GM21423 (cell line): ENCODE measurements around the gene PFKFB2.

Source experiments
- ATAC-seq: cut with Tn5 transposase; IDR thresholded peaks from one replicate; pipeline ENCODE4 v1.9.1; 2021; ENCODE audit warnings: mild to moderate bottlenecking, moderate library complexity; ENCODE audit not compliant: unreplicated experiment

Gene PFKFB2

DNA sequence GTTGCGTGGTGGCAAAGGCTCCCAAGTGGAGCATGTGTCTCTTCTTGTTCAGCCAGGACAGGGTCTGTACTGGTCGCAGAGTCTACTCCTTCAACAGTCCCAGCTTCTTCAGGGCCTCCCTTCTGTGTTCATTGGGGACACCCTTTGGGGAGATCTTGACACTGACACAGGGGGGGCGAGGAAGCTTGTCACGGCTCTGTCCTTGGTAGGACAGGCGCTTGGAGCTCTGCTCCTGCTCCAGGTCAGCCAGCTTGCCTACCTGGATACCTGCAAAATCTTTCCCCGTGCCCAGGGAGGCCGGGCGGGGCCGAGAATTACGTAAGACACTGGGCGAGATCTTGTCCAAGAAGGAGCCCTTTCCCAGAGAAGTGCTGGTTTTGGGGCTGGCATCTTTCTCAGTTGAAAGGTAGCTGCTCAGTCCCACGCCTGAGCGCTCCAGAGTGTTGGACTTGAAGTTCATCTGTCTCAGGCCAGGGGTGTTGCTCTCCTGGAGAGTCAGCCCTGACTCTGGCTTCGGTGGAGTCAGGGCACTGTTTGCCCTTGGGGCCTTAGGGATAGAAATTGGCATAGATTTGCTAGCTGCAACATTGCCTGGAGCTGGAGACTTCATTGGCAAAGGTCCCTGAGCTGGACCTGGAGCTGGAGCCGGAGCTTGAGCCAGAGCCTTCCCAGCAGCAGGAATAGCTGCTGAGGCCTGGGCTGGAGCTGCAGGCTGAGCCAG lies 31.0 kb upstream of the PFKFB2 start:
- no peak for ATAC-seq

DNA sequence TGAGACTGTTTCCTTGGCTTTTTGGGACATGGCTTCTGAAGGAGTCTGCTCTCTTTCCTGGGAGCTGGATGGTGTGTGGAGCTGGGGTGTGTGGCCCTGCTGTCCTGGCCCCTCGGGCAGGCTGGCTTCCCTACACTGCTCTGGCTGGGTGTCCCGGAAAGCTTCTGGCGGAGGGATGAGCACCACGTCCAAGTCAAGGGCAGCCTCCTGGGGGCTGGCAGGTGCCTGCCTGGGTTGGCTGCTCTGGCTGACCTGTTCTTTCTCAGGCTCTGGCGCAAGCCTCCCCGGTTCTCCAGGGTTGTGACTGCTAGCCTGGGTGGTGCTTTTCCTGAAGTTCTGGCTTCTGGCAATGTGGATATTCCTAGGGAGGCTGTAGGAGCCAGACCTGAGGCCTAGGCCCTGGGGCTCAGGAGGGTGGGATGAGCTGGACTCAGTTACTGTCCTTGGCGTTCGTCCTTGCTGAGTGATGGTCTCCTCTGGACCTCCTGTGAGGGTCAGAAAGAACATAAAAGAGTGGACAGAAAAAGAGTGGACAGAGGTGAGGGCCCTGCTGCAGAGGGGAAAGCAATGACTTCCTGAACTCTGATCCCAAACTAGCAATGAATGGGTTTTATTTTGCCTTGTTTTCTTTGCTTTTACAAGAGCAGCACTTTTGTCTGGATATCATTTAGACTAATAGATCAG lies 29.9 kb upstream of the PFKFB2 start:
- ATAC-seq: no peak

DNA sequence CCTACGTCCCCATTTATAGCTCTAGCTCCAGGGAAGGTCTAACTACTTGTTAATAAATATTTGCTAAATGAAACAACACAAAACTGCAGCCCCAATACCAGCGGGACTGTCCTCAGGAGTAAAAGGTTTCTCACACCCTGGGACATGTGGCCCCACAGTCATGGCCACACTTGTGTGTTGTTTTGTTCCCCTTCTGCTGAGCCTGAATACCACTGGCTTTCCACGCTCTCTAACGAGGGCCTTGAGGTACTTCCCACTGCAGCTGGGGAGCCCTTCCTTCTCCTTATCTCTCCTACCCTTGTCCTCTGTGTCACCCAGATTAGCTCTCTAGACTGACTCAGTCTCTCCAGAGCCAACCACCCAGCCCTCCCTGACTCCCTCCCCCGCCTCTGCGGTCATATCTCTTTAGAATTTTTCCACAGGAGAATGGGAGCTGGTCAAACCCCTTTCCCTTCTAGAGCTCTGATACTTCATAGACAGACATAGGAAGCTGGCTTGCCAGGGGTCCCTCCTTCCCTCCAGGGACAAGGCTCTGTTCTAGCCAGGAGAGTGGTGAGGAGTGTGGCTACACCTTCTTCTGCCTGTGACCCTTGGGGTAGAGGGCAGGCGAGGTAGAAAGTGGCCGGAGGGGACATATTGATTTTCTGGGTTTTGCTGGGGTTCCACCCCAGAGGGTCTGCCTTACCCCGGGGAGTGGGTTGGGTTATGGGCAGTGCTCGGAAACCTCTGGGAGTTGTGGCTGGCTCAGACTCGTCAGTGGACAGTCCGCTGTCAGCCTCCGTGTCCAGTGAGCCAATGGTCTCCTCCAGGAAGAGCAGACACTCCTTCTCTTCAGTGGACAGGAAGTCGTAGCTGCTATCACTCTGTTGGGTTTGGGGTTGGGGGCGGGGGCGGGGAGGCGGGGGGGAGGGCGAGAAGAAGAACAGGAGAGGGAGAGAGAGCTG lies 28.6 kb upstream of the PFKFB2 start:
- no peak for ATAC-seq

DNA sequence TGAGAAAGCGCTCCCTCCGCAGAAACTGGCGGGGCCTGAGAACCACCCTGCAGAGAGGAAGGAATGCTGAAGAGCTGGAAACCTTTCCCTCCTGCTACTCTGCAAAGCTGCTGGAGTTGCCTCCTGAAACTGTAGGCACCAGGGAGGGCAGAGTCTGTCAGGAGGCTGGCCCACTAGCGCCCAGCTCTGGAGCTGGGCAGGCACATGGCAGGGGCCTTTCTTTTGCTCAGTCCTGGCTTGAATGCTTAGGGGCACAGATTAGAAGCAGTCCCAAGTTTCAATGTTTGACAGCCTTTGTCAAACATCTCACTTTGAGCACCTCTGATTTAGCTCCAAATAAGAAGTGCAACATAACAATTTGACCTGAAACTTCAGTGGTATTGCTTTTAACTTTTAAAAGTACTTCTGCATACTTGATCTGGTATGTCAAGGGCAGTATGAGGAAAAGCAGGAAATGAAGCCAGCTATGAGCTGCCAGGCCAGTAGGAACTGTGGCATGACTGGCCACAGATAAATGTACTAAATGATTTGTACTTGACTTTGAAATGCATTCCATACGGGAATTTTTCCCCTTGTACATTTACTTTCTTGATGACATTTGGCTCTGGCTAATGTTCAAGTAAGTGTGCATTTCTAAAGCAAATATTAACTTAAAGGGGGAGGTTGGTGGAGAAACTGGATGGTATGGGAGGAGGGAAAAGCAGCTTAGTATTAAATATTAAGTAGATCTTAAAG lies 27.8 kb upstream of the PFKFB2 start:
- no peak for ATAC-seq

DNA sequence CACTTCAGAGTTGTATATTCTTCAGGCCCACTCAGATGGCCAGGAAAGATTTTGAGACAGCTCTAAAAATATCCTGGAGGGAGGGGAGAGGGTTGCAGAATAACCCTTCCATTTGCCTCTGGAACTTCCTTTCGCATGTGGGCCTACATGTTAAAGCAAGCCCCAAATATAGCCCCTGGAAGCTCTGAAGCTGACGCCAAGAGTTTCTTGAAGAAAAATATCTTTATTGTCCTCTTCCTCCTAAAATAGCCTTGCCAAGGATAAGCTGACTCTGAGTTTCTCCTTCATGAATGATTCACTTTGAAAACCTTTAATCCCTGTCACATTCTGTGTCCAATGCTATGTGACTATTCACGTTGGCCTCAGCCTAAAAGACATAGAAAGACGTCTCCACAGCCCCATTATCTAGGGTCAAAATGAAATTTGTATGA lies 27.0 kb upstream of the PFKFB2 start:
- ATAC-seq: no peak

GRCh38 chr1:207027206-207027777 lies 25.8 kb upstream of the PFKFB2 start:
- ATAC-seq: no peak

DNA sequence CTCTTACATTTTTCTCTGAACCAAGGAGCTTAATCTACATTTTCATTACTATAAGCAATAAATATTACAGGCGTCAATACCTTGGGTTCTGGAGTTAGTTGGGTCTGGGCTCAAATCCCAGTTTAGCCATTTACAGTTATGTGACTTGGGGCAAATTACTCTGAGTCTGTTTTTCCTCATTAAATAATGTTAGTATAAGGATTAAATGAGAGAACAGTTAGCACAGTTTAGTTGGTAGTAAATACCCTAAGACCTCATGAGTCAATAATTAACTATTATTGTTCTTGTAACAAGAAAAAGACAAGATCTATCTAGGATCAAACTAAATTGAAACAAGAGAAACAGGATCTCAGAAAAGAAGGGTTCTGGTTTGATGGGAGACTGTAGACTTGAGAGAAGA lies 25.2 kb upstream of the PFKFB2 start:
- no peak for ATAC-seq

DNA sequence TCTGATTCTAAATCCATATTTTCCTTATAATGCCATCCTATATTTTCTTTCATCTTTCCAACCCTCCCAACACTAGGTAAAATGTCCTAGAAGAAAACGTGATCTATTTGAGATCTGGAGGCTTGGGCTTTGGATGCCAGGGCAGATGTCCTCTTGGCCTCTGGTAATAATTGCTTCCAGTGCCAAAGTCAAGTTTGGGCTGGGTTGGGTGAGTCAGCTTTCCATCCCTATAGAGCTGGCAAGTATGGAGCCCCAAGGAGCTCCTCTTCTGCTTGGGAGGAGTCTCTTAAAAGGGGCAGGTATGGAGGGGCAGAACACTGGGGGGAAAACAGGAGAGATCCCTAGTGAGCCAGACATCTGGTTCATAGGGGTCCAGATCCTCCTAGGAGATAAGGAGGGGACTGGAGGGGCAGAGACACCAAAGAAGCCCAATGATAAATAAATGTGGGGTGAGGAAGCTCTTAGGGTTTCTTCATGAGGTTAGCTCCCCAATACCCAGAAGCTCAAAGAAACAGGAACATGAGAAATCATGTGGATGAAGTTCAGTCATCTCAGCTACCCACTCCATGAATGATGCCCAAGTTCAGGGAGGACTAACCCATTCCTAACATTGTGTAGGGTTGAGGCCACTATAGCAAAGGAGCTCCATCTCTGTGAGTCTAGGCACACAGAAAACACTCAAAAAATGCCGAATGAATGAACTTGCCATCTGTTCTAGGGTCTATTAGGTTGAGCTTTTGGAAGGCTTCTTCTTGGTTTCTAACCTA lies 24.0 kb upstream of the PFKFB2 start:
- no peak for ATAC-seq

DNA sequence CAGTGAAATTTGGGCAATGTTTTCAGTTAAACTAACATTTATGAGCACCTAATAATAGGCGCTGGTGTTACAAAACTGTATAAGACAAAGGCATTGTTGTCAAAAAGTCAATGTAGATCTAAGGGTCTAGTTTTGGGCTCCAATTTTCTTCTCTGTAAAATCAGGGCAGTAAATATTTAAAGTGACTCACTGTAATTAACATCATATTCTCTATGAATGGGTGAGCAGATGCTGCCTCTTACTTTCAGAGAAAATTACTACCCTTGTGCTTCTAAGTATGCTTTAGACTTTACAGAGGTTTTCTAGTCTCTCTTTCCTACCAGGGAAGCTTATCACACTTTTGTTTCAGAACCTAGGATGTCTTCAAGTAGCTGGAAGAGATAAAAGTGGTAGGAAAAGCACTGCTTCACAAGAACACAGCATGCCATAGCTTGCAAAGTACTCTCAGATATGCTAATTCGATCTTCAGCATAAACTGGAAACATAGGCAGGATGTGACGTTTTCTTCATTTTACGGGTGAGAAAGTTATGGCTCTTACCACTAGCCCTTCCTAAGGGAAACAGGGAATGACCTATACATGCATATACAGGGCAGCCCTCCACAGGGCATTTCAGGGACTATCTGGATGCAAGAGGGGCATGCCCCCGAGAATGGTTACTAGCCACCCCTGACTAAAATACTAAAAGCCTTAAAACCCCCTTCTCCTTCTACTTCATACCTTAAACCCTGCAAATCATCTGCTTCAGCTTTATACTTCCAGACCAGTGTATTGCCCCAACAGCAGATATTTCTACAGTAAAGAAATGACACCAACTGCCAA lies 23.2 kb upstream of the PFKFB2 start:
- ATAC-seq: no peak

DNA sequence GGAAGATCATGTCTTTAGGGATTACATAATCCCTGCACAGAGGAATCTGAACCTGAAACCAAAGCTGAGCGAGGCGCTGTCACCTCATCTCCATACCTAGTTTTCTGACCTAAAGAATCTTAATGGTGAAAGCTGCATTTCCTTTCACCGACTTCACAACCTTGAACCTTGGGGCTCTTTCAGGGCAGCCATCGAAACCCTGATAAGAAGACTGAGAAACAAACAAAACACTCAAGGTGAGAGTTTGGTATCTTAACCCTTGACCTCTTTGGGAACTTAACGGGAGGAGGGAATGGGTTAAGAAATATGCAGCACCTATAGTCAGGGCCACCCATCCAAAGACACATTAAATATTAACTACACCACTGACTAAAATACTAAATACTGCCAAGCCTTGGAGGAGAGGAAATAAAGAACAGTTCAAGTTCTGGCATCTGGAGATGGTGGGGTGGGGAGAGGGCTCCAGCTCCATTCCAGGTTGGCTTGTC lies 22.5 kb upstream of the PFKFB2 start:
- no peak for ATAC-seq

- no peak for ATAC-seq
These were observed 22.1 kb upstream of the PFKFB2 start for GRCh38 chr1:207031016-207031415.

DNA sequence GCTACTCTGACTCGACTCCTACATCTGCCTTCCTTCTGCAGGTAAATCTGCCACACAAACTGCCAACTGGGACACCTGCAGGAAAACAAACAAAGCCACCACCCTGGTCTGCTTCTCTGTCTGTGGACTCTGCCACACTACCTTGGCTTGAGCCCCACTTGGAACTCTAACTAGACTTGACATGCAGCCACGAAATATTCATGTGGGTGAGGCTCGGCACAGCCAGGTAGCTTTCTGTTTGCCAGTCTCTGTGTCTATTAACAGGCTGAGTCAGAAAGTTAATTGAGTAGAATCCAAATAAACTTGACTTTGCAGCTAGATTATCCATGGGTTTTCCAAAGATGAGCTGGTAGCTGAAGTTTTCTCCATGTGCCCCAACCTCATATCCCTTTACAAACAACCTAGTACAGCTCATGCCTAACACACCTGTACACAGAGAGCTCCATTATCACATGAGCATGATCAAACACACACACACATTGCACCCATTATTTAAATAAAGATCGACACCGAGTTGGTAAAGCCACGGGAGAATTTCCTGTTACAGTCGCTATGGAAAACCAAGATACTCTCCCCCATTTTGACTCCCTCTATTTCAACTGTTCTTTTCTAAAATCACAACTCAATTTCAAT lies 21.3 kb upstream of the PFKFB2 start:
- no peak for ATAC-seq

DNA sequence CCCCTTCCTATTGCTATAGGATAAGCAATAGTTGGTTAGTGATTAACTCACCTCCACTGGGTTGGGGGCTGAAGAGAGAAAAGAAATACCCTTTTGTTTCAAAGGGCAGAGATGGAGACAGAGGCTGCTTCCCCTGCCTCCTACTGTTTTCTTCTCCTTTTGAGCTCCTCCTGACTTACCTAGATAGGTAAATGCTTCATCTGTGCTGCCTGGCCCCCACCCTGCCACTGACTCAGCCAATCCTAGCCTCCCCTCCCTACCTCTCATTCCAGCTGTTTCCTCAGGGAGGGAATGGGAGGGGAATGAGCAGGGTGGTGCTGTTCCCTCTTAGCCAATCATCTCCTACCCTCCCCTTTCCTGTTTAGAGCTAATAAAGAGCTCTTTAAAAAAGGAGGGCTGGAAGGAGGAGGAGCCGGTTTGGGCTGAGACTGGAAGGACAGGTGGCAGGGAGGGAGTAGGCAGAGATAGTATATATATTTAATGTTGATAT lies 20.5 kb upstream of the PFKFB2 start, which contains the start of gene C1orf116:
C1orf116 (minus strand) TSS at position 229 of the 490 bp plus-strand sequence. CDS start 5,158 bp downstream, outside the sequence.
- no peak for ATAC-seq

GRCh38 chr1:207033302-207033701 lies 19.8 kb upstream of the PFKFB2 start:
- ATAC-seq: no peak

DNA sequence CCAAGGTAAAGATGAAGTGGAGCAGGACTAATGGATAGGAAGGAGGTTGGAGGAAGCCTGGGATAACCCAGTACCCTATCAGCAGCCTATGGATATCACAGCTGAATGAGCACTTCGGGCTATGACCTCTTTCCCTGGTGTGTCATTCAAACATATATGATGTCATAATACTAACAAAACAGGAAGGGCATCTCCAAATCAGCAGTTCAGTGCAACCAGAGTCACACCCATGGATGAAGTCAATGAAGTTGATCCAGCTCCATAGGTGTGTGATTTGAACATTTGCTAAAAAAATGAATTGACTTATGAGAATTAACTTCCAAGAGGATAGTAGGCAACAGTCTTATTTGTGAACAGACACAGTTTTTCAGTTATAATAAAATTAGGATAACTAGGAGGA lies 18.9 kb upstream of the PFKFB2 start:
- ATAC-seq: no peak

DNA sequence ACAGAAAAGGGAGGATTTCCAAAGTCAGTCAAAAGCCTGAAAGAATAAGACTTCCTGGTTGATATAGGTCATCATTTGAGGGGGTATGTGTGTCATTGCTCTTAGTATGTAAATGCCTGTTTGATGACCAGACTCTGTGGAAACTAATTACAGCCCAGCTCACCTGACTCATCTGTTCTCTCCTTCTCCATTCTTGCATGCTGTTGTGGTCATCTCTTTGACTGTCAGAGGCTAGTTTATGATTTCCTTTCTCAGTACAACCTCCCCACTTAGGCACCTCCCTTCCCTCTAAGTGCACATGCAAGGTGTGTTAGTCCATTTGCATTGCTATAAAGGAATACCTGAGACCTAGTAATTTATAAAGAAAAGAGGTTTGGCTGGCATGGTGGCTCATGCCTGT lies 18.1 kb upstream of the PFKFB2 start:
- ATAC-seq: no peak

DNA sequence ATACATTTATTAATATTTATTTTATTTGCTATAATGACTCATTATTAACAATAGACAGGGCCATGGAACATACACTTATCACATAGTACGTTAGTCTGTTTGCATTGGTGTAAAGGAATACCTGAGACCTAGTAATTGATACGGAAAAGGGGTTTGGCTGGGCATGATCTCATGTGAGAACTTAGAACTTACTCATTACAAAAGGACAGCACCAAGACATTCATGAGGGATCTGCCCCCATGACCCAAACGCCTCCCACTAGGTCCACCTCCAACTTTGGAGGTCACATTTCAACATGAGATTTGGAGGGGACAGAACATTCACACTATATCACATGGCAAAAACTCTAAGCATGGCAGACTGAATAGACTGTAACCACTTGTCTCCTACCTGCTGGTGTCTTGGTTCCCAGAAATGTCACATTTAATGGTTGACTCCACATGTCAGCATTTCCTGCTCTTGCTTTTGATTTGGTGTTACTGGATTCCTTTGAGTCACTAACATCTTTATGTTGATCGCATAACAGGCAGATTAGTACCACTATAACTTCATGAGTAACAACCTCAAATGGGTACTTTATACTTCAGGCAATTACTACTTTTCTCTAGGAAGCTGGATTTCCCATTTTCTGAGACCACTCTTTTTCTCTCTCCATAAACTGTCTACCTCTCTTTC lies 17.1 kb upstream of the PFKFB2 start:
- ATAC-seq: no peak
